CD4-positive, alpha-beta T cell treated with Interleukin-21 for 1 hour (primary cell): Measurements from ENCODE around the gene ZNF385C.
"Not testable (repeated sequence)": the region's sequence is repeated elsewhere in the genome, so short reads cannot be mapped to it uniquely, and the experiment has no call there.

Experiments
- DNase-seq: peaks from one replicate; pipeline ENCODE4 v3.0.0-alpha.2; 2020

Gene ZNF385C

GRCh38 chr17:42097691-42098631 is at the start of gene ZNF385C:
ZNF385C (minus strand) TSS chr17:42098473; CDS start chr17:42063056, 35,417 bp downstream.
- peak; percentile 53 for DNase-seq

GRCh38 chr17:42146911-42147607 is 48.8 kb upstream of the ZNF385C start:
- DNase-seq = no peak

- not testable (repeated sequence) for DNase-seq
Measured at GRCh38 chr17:42143138-42143537, 44.9 kb upstream of the ZNF385C start.

DNA sequence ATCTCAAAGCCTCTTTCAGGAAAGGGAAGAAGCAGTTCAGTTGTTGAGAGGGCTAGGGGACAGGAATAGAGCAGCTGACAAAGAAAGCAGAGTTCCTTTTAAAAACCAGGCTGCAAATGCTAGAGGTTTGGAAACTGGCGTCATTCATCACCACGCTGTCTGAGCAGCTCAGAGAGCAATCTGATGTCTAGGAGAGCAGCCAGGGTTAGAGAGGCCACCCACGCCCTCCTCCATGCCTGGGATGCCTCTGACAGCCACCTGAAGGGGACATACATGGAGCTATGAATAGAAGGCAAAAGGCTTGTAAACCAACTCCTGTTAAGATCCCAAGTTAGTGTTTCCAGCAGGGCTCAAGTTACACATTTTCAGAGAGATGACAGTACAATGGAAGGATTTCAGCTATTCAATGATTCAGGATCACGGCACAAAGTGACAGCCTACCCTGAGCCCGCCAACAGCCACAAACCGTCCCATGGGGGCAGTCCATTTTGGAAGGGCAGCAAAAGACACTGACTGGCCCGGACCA is 44.2 kb upstream of the ZNF385C start:
- DNase-seq = no peak

- DNase-seq = no peak
Measured at GRCh38 chr17:42141382-42141781, 43.1 kb upstream of the ZNF385C start.

GRCh38 chr17:42140690-42141089 is 42.4 kb upstream of the ZNF385C start:
- not testable (repeated sequence) for DNase-seq

- DNase-seq = no peak
Measured at GRCh38 chr17:42138749-42139492, 40.6 kb upstream of the ZNF385C start.

GRCh38 chr17:42136654-42137051 is 38.4 kb upstream of the ZNF385C start:
- no peak for DNase-seq

DNA sequence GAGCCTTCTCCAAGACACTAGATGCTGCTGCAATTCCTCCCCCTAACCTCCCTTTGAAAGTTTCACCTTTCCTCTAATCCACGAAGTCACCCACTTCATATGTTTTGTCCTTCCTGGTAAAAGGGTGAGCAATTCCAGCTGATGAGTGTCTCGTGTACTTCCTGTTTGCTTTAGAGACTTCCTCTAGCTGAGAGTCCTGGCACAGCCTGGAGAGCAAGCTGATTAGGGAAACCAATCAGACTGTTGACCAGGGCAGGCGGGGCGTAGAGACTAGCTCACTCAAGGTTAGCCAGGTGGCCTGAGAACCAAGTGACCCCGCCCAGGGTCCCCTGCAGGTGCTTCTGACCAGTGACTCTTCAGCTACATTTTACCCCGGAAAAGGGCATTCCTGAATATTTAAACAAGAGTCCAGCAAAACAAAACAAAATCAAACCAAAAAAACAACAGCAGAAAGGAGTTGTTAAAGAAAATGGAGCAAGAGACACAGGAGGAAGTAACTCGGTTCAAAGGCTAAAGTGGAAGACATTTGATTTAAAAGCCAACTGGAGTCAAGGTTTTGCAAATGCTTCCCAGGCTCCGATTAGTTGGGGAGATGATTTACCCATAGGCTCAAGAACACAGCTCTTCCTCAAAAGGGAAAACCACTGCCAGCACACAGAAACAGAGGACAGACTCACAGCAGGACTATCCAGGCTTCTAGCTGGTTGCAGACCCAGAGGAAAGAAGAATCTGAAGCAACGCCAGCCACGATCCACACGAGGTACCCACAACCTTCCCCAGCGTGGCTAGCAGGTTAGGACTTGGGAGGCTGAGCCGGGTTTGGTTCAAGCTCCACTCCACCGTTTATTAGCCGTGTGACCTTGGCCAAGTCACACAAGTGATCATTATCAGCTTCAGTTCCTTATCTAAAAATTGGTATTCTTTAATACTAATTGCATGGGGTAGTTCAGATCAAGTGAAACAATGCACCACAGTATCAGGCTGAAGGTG is 37.7 kb upstream of the ZNF385C start:
- no peak for DNase-seq

- DNase-seq = no peak
Measured at GRCh38 chr17:42135151-42135550, 36.9 kb upstream of the ZNF385C start.

DNA sequence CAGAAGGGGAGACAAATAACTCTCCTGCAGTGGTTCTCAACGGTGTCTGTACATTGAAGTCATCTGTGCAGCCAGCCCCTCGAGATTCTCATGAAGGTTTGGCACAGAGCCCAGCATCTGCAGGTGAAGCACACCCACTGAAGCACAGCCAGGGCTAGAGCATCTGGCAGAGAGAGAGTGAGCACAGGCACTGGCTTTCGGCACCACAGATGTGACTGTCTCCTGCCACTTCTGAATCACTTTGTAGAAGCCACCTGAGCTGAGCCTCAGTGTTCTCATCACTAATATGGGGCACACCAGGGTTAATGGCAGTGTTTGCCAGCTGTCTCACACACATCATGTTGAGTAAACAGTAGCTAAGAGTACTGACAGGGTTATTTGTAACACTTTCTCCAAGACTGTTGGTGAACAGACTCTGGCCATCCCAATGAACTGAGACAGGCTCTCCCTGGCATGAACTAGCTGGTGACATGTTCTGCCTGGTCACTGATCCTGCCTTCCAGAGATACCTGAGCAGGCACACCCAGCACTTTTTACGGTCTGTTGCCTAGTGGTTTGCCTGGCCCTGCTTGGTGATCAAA is 35.3 kb upstream of the ZNF385C start:
- DNase-seq = peak; percentile 16

DNA sequence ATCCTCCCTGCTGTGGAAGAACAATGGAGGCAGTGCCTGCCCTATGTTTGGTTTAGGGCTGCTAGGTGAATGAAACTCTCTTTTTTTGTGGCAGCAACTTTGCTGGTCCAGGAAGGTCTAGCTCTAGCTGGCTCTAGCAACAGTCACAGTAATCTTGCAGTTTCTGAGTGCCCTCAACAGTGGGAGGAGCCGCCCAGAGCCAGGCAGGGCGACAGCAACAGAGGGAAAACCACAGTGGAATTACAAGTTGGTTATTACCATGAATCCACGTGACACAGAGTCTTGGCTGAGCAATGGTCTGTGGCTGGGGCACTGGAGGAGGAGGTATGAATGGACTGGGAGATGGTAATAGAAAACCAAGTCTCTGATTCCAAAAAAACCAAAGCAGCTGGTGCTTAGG is 34.7 kb upstream of the ZNF385C start:
- no peak for DNase-seq

GRCh38 chr17:42131981-42132432 is 33.7 kb upstream of the ZNF385C start:
- no peak for DNase-seq

DNA sequence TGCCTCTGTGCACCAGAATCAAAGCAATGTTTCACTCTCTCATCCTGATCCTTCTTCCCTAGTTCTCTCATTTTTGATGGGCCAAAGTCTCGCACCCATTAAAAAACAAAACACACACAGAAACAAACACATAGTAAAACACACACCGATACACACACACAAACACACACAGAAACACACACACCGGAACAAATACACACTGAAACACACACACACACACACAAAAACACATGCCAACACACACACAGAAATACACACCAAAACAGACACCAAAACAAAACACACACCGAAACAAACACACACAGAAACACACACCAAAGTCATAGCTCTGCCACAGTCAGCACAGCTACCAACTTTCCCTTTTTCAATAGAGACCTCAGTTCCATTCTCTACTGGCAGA is 33.0 kb upstream of the ZNF385C start:
- no peak for DNase-seq

GRCh38 chr17:42130310-42130936 is 32.1 kb upstream of the ZNF385C start:
- DNase-seq = no peak

DNA sequence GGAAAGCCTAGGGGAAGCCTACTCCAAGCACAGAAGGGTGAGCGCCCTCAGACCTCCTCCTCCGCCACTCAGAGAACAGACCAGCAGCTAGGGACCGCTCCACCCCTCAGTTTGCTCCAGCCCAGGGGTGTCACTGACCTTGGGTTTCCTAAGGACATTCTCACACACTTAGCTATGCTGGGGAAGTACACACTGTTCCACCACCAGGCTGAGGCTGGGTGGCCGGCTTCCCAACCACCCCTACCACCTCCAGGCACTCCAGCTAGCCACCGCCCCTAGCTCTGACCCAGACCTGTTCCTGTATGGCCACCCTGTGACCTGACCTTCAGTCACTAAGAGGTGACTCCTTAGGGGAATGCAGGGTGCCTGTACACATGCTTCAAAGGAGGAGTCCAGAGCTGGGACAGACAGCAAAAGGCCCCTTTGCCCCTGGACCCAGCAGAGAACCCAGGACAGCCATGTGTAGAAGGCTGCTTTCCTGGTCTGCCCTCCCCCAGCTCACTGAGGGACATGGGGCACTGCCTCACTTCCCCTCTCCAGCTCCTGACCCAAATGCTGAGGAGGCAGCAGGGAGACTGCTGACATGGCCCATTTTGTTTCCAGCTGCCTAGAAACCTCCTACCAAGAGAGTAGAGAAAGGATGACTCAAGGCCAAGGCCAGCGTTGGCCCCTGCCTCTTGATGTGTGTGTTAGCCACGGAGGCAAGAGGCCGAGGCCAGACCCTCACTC is 31.0 kb upstream of the ZNF385C start:
- DNase-seq = no peak

DNA sequence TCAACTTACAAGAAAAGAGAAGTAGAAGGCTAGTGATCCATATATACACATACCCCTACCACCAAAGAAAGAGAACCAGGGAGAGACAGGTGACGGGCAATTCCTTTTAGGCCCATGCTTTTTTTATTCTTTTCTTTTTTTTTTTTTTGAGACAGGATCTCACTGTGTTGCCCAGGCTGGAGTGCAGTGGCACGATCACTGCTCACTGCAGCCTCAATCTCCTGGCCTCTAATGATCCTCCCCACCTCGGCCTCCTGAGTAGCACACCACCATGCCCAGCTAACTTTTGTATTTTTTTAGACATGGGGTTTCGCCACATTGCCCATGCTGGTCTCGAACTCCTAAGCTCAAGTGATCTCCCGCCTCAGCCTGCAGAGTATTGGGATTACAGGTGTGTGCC is 29.1 kb upstream of the ZNF385C start:
- DNase-seq = no peak

DNA sequence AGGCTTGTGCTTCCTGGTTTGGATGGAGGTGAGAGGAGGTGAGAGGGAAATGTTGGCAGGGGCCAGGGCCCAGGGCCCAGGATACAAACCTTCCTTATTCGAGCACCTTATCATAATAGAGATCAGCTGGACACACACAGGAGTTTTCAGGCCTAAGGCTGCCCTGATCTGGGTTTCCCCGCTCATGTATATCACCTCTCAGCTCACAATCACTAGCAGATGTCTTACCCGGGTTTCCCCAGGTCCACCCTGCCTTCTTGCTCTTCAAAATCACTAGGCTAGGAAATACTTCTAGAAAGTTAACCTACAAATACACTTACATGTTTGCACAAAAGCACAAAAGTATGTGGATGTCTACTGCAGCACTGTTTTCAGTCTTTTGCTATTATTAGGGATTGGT is 28.6 kb upstream of the ZNF385C start:
- no peak for DNase-seq

- no peak for DNase-seq
Measured at GRCh38 chr17:42125565-42125964, 27.3 kb upstream of the ZNF385C start.

DNA sequence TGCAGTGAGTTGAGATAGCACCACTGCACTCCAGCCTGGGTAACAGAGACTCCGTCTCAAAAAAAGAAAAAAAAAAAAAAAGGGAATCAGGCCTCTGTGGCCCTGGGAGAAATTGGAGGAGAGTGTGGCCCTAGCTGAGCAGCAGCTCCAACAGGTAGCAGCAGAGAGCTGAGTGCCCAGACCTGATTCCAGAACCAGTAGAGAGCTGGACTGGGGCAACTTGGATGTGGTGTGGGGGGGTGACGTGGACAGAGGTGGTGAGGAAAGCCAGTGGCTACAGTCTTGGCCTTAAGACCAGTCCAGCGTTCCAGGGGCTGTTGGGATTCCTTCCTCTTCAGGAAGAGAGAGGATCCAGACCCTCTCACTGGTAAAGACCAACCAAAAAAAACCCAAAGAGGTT is 26.0 kb upstream of the ZNF385C start:
- DNase-seq = no peak
